HG02938 (cell line): Measurements from ENCODE around the gene ZNF500.

Experiments used
- ATAC-seq: cut with Tn5 transposase; IDR thresholded peaks from one replicate; pipeline ENCODE4 v1.9.1; 2021; ENCODE audit warnings: mild to moderate bottlenecking, moderate library complexity; ENCODE audit not compliant: unreplicated experiment

ZNF500 gene

GRCh38 chr16:4713663-4714501 lies 53.1 kb downstream of the ZNF500 start:
- no peak for ATAC-seq

- no peak for ATAC-seq
Measured at GRCh38 chr16:4709481-4709880, 57.5 kb downstream of the ZNF500 start.

GRCh38 chr16:4706871-4707270 lies 60.1 kb downstream of the ZNF500 start:
- ATAC-seq: no peak

GRCh38 chr16:4704913-4705312 lies 62.0 kb downstream of the ZNF500 start:
- no peak for ATAC-seq

- ATAC-seq: no peak
Measured at GRCh38 chr16:4704491-4704890, 62.5 kb downstream of the ZNF500 start.

- no peak for ATAC-seq
Measured at GRCh38 chr16:4703906-4704305, 63.1 kb downstream of the ZNF500 start.

- no peak for ATAC-seq
Measured at GRCh38 chr16:4702466-4702808, 64.5 kb downstream of the ZNF500 start.

GRCh38 chr16:4701791-4702465 lies 65.0 kb downstream of the ZNF500 start:
- ATAC-seq: no peak

GRCh38 chr16:4700997-4701743 lies 65.8 kb downstream of the ZNF500 start:
- ATAC-seq: no peak

- ATAC-seq: no peak
Measured at GRCh38 chr16:4700380-4700996, 66.5 kb downstream of the ZNF500 start.

- no peak for ATAC-seq
Measured at GRCh38 chr16:4699046-4699556, 67.9 kb downstream of the ZNF500 start.

GRCh38 chr16:4698321-4699045 lies 68.5 kb downstream of the ZNF500 start:
- no peak for ATAC-seq
